Activated CD8-positive, alpha-beta memory T cell treated with anti-CD3 and anti-CD28 coated beads, Interleukin-2, amount 10 ng/mL, durations not matched to agents 7 days and 5 days (primary cell): ENCODE data around the gene RNF150. TPM values are rescaled to one million over a fixed set of nuclear protein-coding genes. Genes with fewer than 3 reads are reported as not detected.

Experiments
- ATAC-seq: fragments of 150-1000 bp; cut with Tn5 transposase; one replicate; pipeline ENCODE4 v1.10.0; 2021; ENCODE audit warnings: moderate library complexity
- CTCF ChIA-PET: fragments of 350-600 bp; sonication (Branson Sonifier 250); formaldehyde crosslinking; loops from one replicate; lab custom pipeline; 2021; ENCODE audit warnings: antibody characterized with exemption; lab: Charles Lee
- DNase-seq: peaks from one replicate; pipeline ENCODE4 v3.0.0-alpha.2; 2020
- H3K27ac Mint-ChIP-seq: one replicate; pipeline ENCODE4 v1.8.0; 2021; ENCODE audit warnings: mild to moderate bottlenecking, mixed read lengths
- H3K27me3 Mint-ChIP-seq: one replicate; pipeline ENCODE4 v1.8.0; 2021; ENCODE audit warnings: mixed read lengths
- H3K36me3 Mint-ChIP-seq: one replicate; pipeline ENCODE4 v1.8.0; 2021; ENCODE audit warnings: mild to moderate bottlenecking, mixed read lengths
- H3K4me1 Mint-ChIP-seq: one replicate; pipeline ENCODE4 v1.8.0; 2021; ENCODE audit warnings: mixed read lengths
- H3K4me3 Mint-ChIP-seq: one replicate; pipeline ENCODE4 v1.8.0; 2021; ENCODE audit warnings: mild to moderate bottlenecking, moderate library complexity, mixed read lengths
- H3K9me3 Mint-ChIP-seq: one replicate; pipeline ENCODE4 v1.8.0; 2022; ENCODE audit warnings: low read depth, mixed read lengths
- total RNA-seq, 2 experiments: library from RNA; stranded (reverse); gene quantifications; one replicate each; pipeline ENCODE4 v1.2.3, GENCODE V29; 2021

RNF150 gene
- total RNA-seq, 2 experiments from 2014 or later = 0.05 TPM; not detected in 1

GRCh38 chr4:140996766-140997165, 136.5 kb downstream of the RNF150 start:
- peaks cover 3% of the 10 kb centered on the region for H3K9me3 Mint-ChIP-seq
- no peak overlapping the region for H3K27ac Mint-ChIP-seq
- H3K36me3 Mint-ChIP-seq = no peaks in the 10 kb centered on the region
- H3K27me3 Mint-ChIP-seq = peaks cover 3% of the 10 kb centered on the region
- DNase-seq (no peak), ATAC-seq (no peak)
- H3K4me3 Mint-ChIP-seq = no peak overlapping the region
- CTCF ChIA-PET = no interaction called here
- no peaks in the 10 kb centered on the region for H3K4me1 Mint-ChIP-seq

- ATAC-seq = no peak
- peaks cover 3% of the 10 kb centered on the region for H3K27me3 Mint-ChIP-seq
- H3K36me3 Mint-ChIP-seq = no peaks in the 10 kb centered on the region
- H3K9me3 Mint-ChIP-seq = peaks cover 3% of the 10 kb centered on the region
- H3K27ac Mint-ChIP-seq = no peak overlapping the region
- H3K4me3 Mint-ChIP-seq = no peak overlapping the region
- H3K4me1 Mint-ChIP-seq = no peaks in the 10 kb centered on the region
- CTCF ChIA-PET = no interaction called here
- DNase-seq = no peak
These were observed 138.2 kb downstream of the RNF150 start for GRCh38 chr4:140995058-140995457.

GRCh38 chr4:140994015-140994414, 139.3 kb downstream of the RNF150 start:
- Mint-ChIP-seq H3K9me3 (peaks cover 3% of the 10 kb centered on the region), H3K27me3 (peaks cover 3% of the 10 kb centered on the region), H3K27ac (no peak overlapping the region), H3K36me3 (no peaks in the 10 kb centered on the region), H3K4me3 (no peak overlapping the region), H3K4me1 (no peaks in the 10 kb centered on the region)
- DNase-seq (no peak), ATAC-seq (no peak)
- CTCF ChIA-PET = no interaction called here

GRCh38 chr4:140993370-140993769, 139.9 kb downstream of the RNF150 start:
- Mint-ChIP-seq H3K4me1 (no peaks in the 10 kb centered on the region), H3K36me3 (no peaks in the 10 kb centered on the region), H3K27me3 (peaks cover 3% of the 10 kb centered on the region), H3K9me3 (peaks cover 3% of the 10 kb centered on the region), H3K4me3 (no peak overlapping the region), H3K27ac (no peak overlapping the region)
- ATAC-seq (no peak), DNase-seq (no peak)
- CTCF ChIA-PET = no interaction called here

GRCh38 chr4:140989944-140990343, 143.3 kb downstream of the RNF150 start:
- CTCF ChIA-PET = no interaction called here
- no peak overlapping the region for H3K4me3 Mint-ChIP-seq

GRCh38 chr4:140986045-140986444, 147.2 kb downstream of the RNF150 start:
- H3K4me1 Mint-ChIP-seq = no peaks in the 10 kb centered on the region

More at GRCh38 chr4:140989944-140990343, 143.3 kb downstream of the RNF150 start:
- no peak for DNase-seq
- Mint-ChIP-seq H3K36me3 (no peaks in the 10 kb centered on the region), H3K9me3 (no peaks in the 10 kb centered on the region), H3K27ac (no peak overlapping the region), H3K4me1 (no peaks in the 10 kb centered on the region), H3K27me3 (no peaks in the 10 kb centered on the region)
- no peak for ATAC-seq

GRCh38 chr4:140982613-140983340, 150.5 kb downstream of the RNF150 start:
- no peaks in the 10 kb centered on the region for H3K4me1 Mint-ChIP-seq
- no peak overlapping the region for H3K4me3 Mint-ChIP-seq
- CTCF ChIA-PET = no interaction called here
- no peaks in the 10 kb centered on the region for H3K36me3 Mint-ChIP-seq
- H3K9me3 Mint-ChIP-seq = no peaks in the 10 kb centered on the region
- ATAC-seq = no peak
- no peak for DNase-seq
- no peak overlapping the region for H3K27ac Mint-ChIP-seq
- no peaks in the 10 kb centered on the region for H3K27me3 Mint-ChIP-seq

More at GRCh38 chr4:140986045-140986444, 147.2 kb downstream of the RNF150 start:
- no peak for DNase-seq
- ATAC-seq = no peak
- no peak overlapping the region for H3K4me3 Mint-ChIP-seq
- no peaks in the 10 kb centered on the region for H3K36me3 Mint-ChIP-seq
- H3K9me3 Mint-ChIP-seq = no peaks in the 10 kb centered on the region
- H3K27ac Mint-ChIP-seq = no peak overlapping the region
- H3K27me3 Mint-ChIP-seq = no peaks in the 10 kb centered on the region
- CTCF ChIA-PET = no interaction called here

- Mint-ChIP-seq H3K36me3 (no peaks in the 10 kb centered on the region), H3K27me3 (no peaks in the 10 kb centered on the region), H3K4me1 (no peaks in the 10 kb centered on the region), H3K9me3 (no peaks in the 10 kb centered on the region), H3K27ac (no peak overlapping the region), H3K4me3 (no peak overlapping the region)
- ATAC-seq = no peak
- CTCF ChIA-PET = no interaction called here
- no peak for DNase-seq
These were observed 152.7 kb downstream of the RNF150 start for GRCh38 chr4:140980426-140981200.

- CTCF ChIA-PET = no interaction called here
- no peaks in the 10 kb centered on the region for H3K36me3 Mint-ChIP-seq
- no peak for DNase-seq
- H3K27ac Mint-ChIP-seq = no peak overlapping the region
- no peaks in the 10 kb centered on the region for H3K9me3 Mint-ChIP-seq
- no peak overlapping the region for H3K4me3 Mint-ChIP-seq
- ATAC-seq = no peak
- H3K27me3 Mint-ChIP-seq = no peaks in the 10 kb centered on the region
- H3K4me1 Mint-ChIP-seq = no peaks in the 10 kb centered on the region
These were observed 156.5 kb downstream of the RNF150 start for GRCh38 chr4:140976768-140977167.

- Mint-ChIP-seq H3K4me1 (no peaks in the 10 kb centered on the region), H3K4me3 (no peak overlapping the region), H3K27ac (no peak overlapping the region), H3K27me3 (no peaks in the 10 kb centered on the region), H3K9me3 (no peaks in the 10 kb centered on the region), H3K36me3 (no peaks in the 10 kb centered on the region)
- ATAC-seq = no peak
- CTCF ChIA-PET = no interaction called here
- DNase-seq = no peak
These were observed 162.0 kb downstream of the RNF150 start for GRCh38 chr4:140971077-140971792.

GRCh38 chr4:140969296-140969695, 164.0 kb downstream of the RNF150 start:
- Mint-ChIP-seq H3K27me3 (no peaks in the 10 kb centered on the region), H3K4me3 (no peak overlapping the region), H3K9me3 (no peaks in the 10 kb centered on the region), H3K4me1 (no peaks in the 10 kb centered on the region), H3K36me3 (no peaks in the 10 kb centered on the region), H3K27ac (no peak overlapping the region)
- ATAC-seq = no peak
- CTCF ChIA-PET = no interaction called here
- no peak for DNase-seq

GRCh38 chr4:140968371-140968770, 164.9 kb downstream of the RNF150 start:
- CTCF ChIA-PET = no interaction called here
- Mint-ChIP-seq H3K27me3 (no peaks in the 10 kb centered on the region), H3K4me3 (no peak overlapping the region), H3K4me1 (no peaks in the 10 kb centered on the region), H3K36me3 (no peaks in the 10 kb centered on the region), H3K27ac (no peak overlapping the region), H3K9me3 (no peaks in the 10 kb centered on the region)
- DNase-seq = no peak
- no peak for ATAC-seq

GRCh38 chr4:140963883-140964282, 169.4 kb downstream of the RNF150 start:
- DNase-seq (no peak), ATAC-seq (no peak)
- H3K4me1 Mint-ChIP-seq = no peaks in the 10 kb centered on the region
- H3K36me3 Mint-ChIP-seq = no peaks in the 10 kb centered on the region
- H3K9me3 Mint-ChIP-seq = no peaks in the 10 kb centered on the region
- CTCF ChIA-PET = no interaction called here
- H3K27me3 Mint-ChIP-seq = no peaks in the 10 kb centered on the region
- no peak overlapping the region for H3K4me3 Mint-ChIP-seq
- H3K27ac Mint-ChIP-seq = no peak overlapping the region
